SKM-1 (cell line): Measurements from ENCODE around the gene ARNT2.

ENCODE experiments used
- DNase-seq: peaks from one replicate; lab custom pipeline; 2025; ENCODE audit not compliant: unreplicated experiment; lab: John Stamatoyannopoulos, UW

The ARNT2 gene

GRCh38 chr15:80489030-80489594, 84.9 kb downstream of the ARNT2 start:
- no peak for DNase-seq

GRCh38 chr15:80490431-80490990, 86.3 kb downstream of the ARNT2 start:
- DNase-seq: no peak

GRCh38 chr15:80491163-80491847, 87.1 kb downstream of the ARNT2 start:
- DNase-seq: no peak

- DNase-seq: no peak
Observed at GRCh38 chr15:80492409-80492808, 88.2 kb downstream of the ARNT2 start.

- DNase-seq: no peak
Observed at GRCh38 chr15:80492874-80493273, 88.7 kb downstream of the ARNT2 start.

GRCh38 chr15:80494351-80494751, 90.2 kb downstream of the ARNT2 start:
- no peak for DNase-seq

- no peak for DNase-seq
Observed at GRCh38 chr15:80494756-80495155, 90.6 kb downstream of the ARNT2 start.

- DNase-seq: no peak
Observed at GRCh38 chr15:80495401-80495942, 91.3 kb downstream of the ARNT2 start.

- no peak for DNase-seq
Observed at GRCh38 chr15:80496096-80496495, 91.9 kb downstream of the ARNT2 start.

GRCh38 chr15:80497221-80497620, 93.0 kb downstream of the ARNT2 start:
- DNase-seq: no peak

GRCh38 chr15:80498652-80499051, 94.5 kb downstream of the ARNT2 start:
- DNase-seq: no peak

- DNase-seq: no peak
Observed at GRCh38 chr15:80500021-80500420, 95.8 kb downstream of the ARNT2 start.

- no peak for DNase-seq
Observed at GRCh38 chr15:80501476-80501875, 97.3 kb downstream of the ARNT2 start.

- DNase-seq: no peak
Observed at GRCh38 chr15:80502782-80503181, 98.6 kb downstream of the ARNT2 start.

- DNase-seq: no peak
Observed at GRCh38 chr15:80503319-80503952, 99.3 kb downstream of the ARNT2 start.

GRCh38 chr15:80504931-80505330, 100.7 kb downstream of the ARNT2 start:
- no peak for DNase-seq

- no peak for DNase-seq
Observed at GRCh38 chr15:80506286-80506893, 102.2 kb downstream of the ARNT2 start.

GRCh38 chr15:80507131-80507530, 102.9 kb downstream of the ARNT2 start:
- DNase-seq: no peak

GRCh38 chr15:80507638-80508316, 103.6 kb downstream of the ARNT2 start:
- DNase-seq: no peak

GRCh38 chr15:80508783-80509182, 104.6 kb downstream of the ARNT2 start:
- DNase-seq: no peak

- DNase-seq: no peak
Observed at GRCh38 chr15:80509800-80510199, 105.6 kb downstream of the ARNT2 start.
